ENCODE results near the gene ALCAM.

ALCAM gene

GRCh38 chr3:105334138-105334882 lies 32.4 kb upstream of the ALCAM start:
- H3K4me3 ChIP-seq (ENCODE audit: low read depth, low read length), result no peak overlapping the region
- no peak overlapping the region for H3K23ac ChIP-seq (ENCODE audit: low read length)
- no peak overlapping the region for H2BK120ac ChIP-seq (ENCODE audit: insufficient read depth, low read length, poor library complexity)
- no peak overlapping the region for H2AFZ ChIP-seq (ENCODE audit: insufficient read depth, low read length, poor library complexity)
- no peak overlapping the region for H2BK12ac ChIP-seq (ENCODE audit: low read length)
- H2AK5ac ChIP-seq (ENCODE audit: low read length), result no peak overlapping the region
- no CpG with 5 or more reads among the region's 1 CpG for WGBS (ENCODE audit: extremely low coverage, insufficient coverage, insufficient read length)
- H3K4ac ChIP-seq (ENCODE audit: low read depth, low read length), result no peak overlapping the region
- no peak overlapping the region for H4K12ac ChIP-seq (ENCODE audit: low read depth, low read length)
- no peak overlapping the region for H3K18ac ChIP-seq (ENCODE audit: low read length)
- H3K79me2 ChIP-seq (ENCODE audit: control insufficient read depth, insufficient read depth, low read length, poor library complexity), result no peaks in the 10 kb centered on the region
- H2BK5ac ChIP-seq (ENCODE audit: low read depth, low read length, poor library complexity), result no peak overlapping the region
- no peak overlapping the region for H4K8ac ChIP-seq (ENCODE audit: low read depth, low read length)
- H3K27ac ChIP-seq (ENCODE audit: low read depth, low read length), result no peak overlapping the region
- no peaks in the 10 kb centered on the region for H3K79me1 ChIP-seq (ENCODE audit: low read length)
- no peak overlapping the region for H4K91ac ChIP-seq (ENCODE audit: low read depth, low read length)
- H3K9ac ChIP-seq (ENCODE audit: low read length), result no peak overlapping the region
- H3K4me1 ChIP-seq (ENCODE audit: control insufficient read depth in 1 of 2, insufficient read depth in 2 of 2, low read length in 2 of 2), result no peaks in the 10 kb centered on the region
- peak in 1 of 2 donors; percentile 25 for DNase-seq
- H3K9me3 ChIP-seq (ENCODE audit: insufficient read depth, low read depth, low read length), result no peaks in the 10 kb centered on the region
- no peak overlapping the region for H3K14ac ChIP-seq (ENCODE audit: low read length)
- H3K27me3 ChIP-seq (ENCODE audit: insufficient read depth, low read length), result no peaks in the 10 kb centered on the region
- H3K4me2 ChIP-seq (ENCODE audit: low read length), result no peak overlapping the region
- H3K36me3 ChIP-seq (ENCODE audit: control insufficient read depth in 1 of 2, insufficient read depth in 2 of 2, low read length in 2 of 2), result no peaks in the 10 kb centered on the region

- WGBS (ENCODE audit: extremely low coverage, insufficient coverage, insufficient read length), result no CpG with 5 or more reads among the region's 1 CpG
- Histone ChIP-seq H3K18ac (ENCODE audit: low read length) (no peak overlapping the region), H3K4me2 (ENCODE audit: low read length) (no peak overlapping the region), H3K23ac (ENCODE audit: low read length) (no peak overlapping the region), H3K4me1 (ENCODE audit: control insufficient read depth in 1 of 2, insufficient read depth in 2 of 2, low read length in 2 of 2) (no peaks in the 10 kb centered on the region), H4K91ac (ENCODE audit: low read depth, low read length) (no peak overlapping the region), H3K79me2 (ENCODE audit: control insufficient read depth, insufficient read depth, low read length, poor library complexity) (no peaks in the 10 kb centered on the region), H3K4ac (ENCODE audit: low read depth, low read length) (no peak overlapping the region), H2AFZ (ENCODE audit: insufficient read depth, low read length, poor library complexity) (no peak overlapping the region), H4K8ac (ENCODE audit: low read depth, low read length) (no peak overlapping the region), H3K4me3 (ENCODE audit: low read depth, low read length) (no peak overlapping the region), H2BK120ac (ENCODE audit: insufficient read depth, low read length, poor library complexity) (no peak overlapping the region), H2AK5ac (ENCODE audit: low read length) (no peak overlapping the region), H2BK5ac (ENCODE audit: low read depth, low read length, poor library complexity) (no peak overlapping the region), H4K12ac (ENCODE audit: low read depth, low read length) (no peak overlapping the region), H3K36me3 (ENCODE audit: control insufficient read depth in 1 of 2, insufficient read depth in 2 of 2, low read length in 2 of 2) (no peaks in the 10 kb centered on the region), H3K14ac (ENCODE audit: low read length) (no peak overlapping the region), H3K9ac (ENCODE audit: low read length) (no peak overlapping the region), H3K79me1 (ENCODE audit: low read length) (no peaks in the 10 kb centered on the region), H3K27ac (ENCODE audit: low read depth, low read length) (no peak overlapping the region), H3K27me3 (ENCODE audit: insufficient read depth, low read length) (no peaks in the 10 kb centered on the region), H3K9me3 (ENCODE audit: insufficient read depth, low read depth, low read length) (no peaks in the 10 kb centered on the region), H2BK12ac (ENCODE audit: low read length) (no peak overlapping the region)
- DNase-seq, result no peak
Measured at GRCh38 chr3:105339946-105340345, 26.8 kb upstream of the ALCAM start.

GRCh38 chr3:105343991-105344390 lies 22.7 kb upstream of the ALCAM start:
- no peaks in the 10 kb centered on the region for H3K36me3 ChIP-seq (ENCODE audit: control insufficient read depth in 1 of 2, insufficient read depth in 2 of 2, low read length in 2 of 2)
- no peak overlapping the region for H3K23ac ChIP-seq (ENCODE audit: low read length)
- no peak overlapping the region for H4K91ac ChIP-seq (ENCODE audit: low read depth, low read length)
- no peak overlapping the region for H3K4me2 ChIP-seq (ENCODE audit: low read length)
- H4K8ac ChIP-seq (ENCODE audit: low read depth, low read length), result no peak overlapping the region
- H3K14ac ChIP-seq (ENCODE audit: low read length), result no peak overlapping the region
- no peaks in the 10 kb centered on the region for H3K4me1 ChIP-seq (ENCODE audit: control insufficient read depth in 1 of 2, insufficient read depth in 2 of 2, low read length in 2 of 2)
- H3K4me3 ChIP-seq (ENCODE audit: low read depth, low read length), result no peak overlapping the region
- no peak overlapping the region for H2AK5ac ChIP-seq (ENCODE audit: low read length)
- H3K79me2 ChIP-seq (ENCODE audit: control insufficient read depth, insufficient read depth, low read length, poor library complexity), result no peaks in the 10 kb centered on the region
- H2AFZ ChIP-seq (ENCODE audit: insufficient read depth, low read length, poor library complexity), result no peak overlapping the region
- H3K9ac ChIP-seq (ENCODE audit: low read length), result no peak overlapping the region
- WGBS (ENCODE audit: extremely low coverage, insufficient coverage, insufficient read length), result no CpG with 5 or more reads among the region's 5 CpGs
- no peak overlapping the region for H4K12ac ChIP-seq (ENCODE audit: low read depth, low read length)
- no peak overlapping the region for H3K4ac ChIP-seq (ENCODE audit: low read depth, low read length)
- H2BK120ac ChIP-seq (ENCODE audit: insufficient read depth, low read length, poor library complexity), result no peak overlapping the region
- H3K79me1 ChIP-seq (ENCODE audit: low read length), result no peaks in the 10 kb centered on the region
- no peak overlapping the region for H3K27ac ChIP-seq (ENCODE audit: low read depth, low read length)
- no peak overlapping the region for H2BK5ac ChIP-seq (ENCODE audit: low read depth, low read length, poor library complexity)
- no peaks in the 10 kb centered on the region for H3K9me3 ChIP-seq (ENCODE audit: insufficient read depth, low read depth, low read length)
- no peak overlapping the region for H3K18ac ChIP-seq (ENCODE audit: low read length)
- no peak overlapping the region for H2BK12ac ChIP-seq (ENCODE audit: low read length)
- no peaks in the 10 kb centered on the region for H3K27me3 ChIP-seq (ENCODE audit: insufficient read depth, low read length)
- DNase-seq, result peak; percentile 62 to 72

GRCh38 chr3:105345156-105345555 lies 21.6 kb upstream of the ALCAM start:
- Histone ChIP-seq H3K27ac (ENCODE audit: low read depth, low read length) (no peak overlapping the region), H3K27me3 (ENCODE audit: insufficient read depth, low read length) (no peaks in the 10 kb centered on the region), H3K4ac (ENCODE audit: low read depth, low read length) (no peak overlapping the region), H3K79me2 (ENCODE audit: control insufficient read depth, insufficient read depth, low read length, poor library complexity) (no peaks in the 10 kb centered on the region), H3K23ac (ENCODE audit: low read length) (no peak overlapping the region), H3K4me2 (ENCODE audit: low read length) (no peak overlapping the region), H3K9me3 (ENCODE audit: insufficient read depth, low read depth, low read length) (no peaks in the 10 kb centered on the region), H3K36me3 (ENCODE audit: control insufficient read depth in 1 of 2, insufficient read depth in 2 of 2, low read length in 2 of 2) (no peaks in the 10 kb centered on the region), H3K4me3 (ENCODE audit: low read depth, low read length) (no peak overlapping the region), H3K79me1 (ENCODE audit: low read length) (no peaks in the 10 kb centered on the region), H4K91ac (ENCODE audit: low read depth, low read length) (no peak overlapping the region), H3K4me1 (ENCODE audit: control insufficient read depth in 1 of 2, insufficient read depth in 2 of 2, low read length in 2 of 2) (peaks cover 0 to under 1% of the 10 kb centered on the region in 2 experiments), H3K14ac (ENCODE audit: low read length) (no peak overlapping the region), H3K18ac (ENCODE audit: low read length) (no peak overlapping the region), H3K9ac (ENCODE audit: low read length) (no peak overlapping the region), H2BK12ac (ENCODE audit: low read length) (no peak overlapping the region), H4K12ac (ENCODE audit: low read depth, low read length) (no peak overlapping the region), H2AK5ac (ENCODE audit: low read length) (no peak overlapping the region), H2BK5ac (ENCODE audit: low read depth, low read length, poor library complexity) (no peak overlapping the region), H2AFZ (ENCODE audit: insufficient read depth, low read length, poor library complexity) (no peak overlapping the region), H4K8ac (ENCODE audit: low read depth, low read length) (no peak overlapping the region), H2BK120ac (ENCODE audit: insufficient read depth, low read length, poor library complexity) (no peak overlapping the region)
- no CpG with 5 or more reads among the region's 5 CpGs for WGBS (ENCODE audit: extremely low coverage, insufficient coverage, insufficient read length)
- peak in 1 of 2 donors; percentile 16 for DNase-seq

Data from trophoblast cell (in vitro differentiated cells and primary cell).